Prostate gland (tissue), 2 donors: Measurements from ENCODE around the gene FRK. TPM values are rescaled to one million over a fixed set of nuclear protein-coding genes. Genes with fewer than 3 reads are reported as not detected.
"Not testable (repeated sequence)": the region's sequence is repeated elsewhere in the genome, so short reads cannot be mapped to it uniquely, and the experiment has no call there.

Source experiments
- DNase-seq: peaks from one replicate; pipeline ENCODE4 v3.0.0-alpha.2; 2019; ENCODE audit warnings: low spot score
- H3K27ac ChIP-seq, 2 donors: fragments of 200-600 bp; sonication (generic); 2 replicates each; pipeline ENCODE4 v1.5.1; 2017 to 2019
- H3K27me3 ChIP-seq: fragments of 200-600 bp; sonication (generic); replicated peaks from 2 replicates; pipeline ENCODE4 v1.5.1; 2019; ENCODE audit not compliant: insufficient read depth
- H3K36me3 ChIP-seq, 2 donors: fragments of 200-600 bp; sonication (generic); 1 replicate in 1 of 2; 2 replicates in 1 of 2; pipeline versions ENCODE4 v1.5.1 to v1.8.1; 2017 to 2019
- H3K4me1 ChIP-seq: fragments of 200-600 bp; sonication (generic); replicated peaks from 2 replicates; pipeline ENCODE4 v1.5.1; 2019
- H3K4me3 ChIP-seq, 2 donors: fragments of 200-600 bp; sonication (generic); 2 replicates each; pipeline ENCODE4 v1.5.1; 2017 to 2019
- H3K9me3 ChIP-seq: fragments of 200-600 bp; sonication (generic); 2 replicates; pipeline ENCODE4 v1.5.1; 2017
- CTCF ChIP-seq, 4 experiments: fragments of 200-600 bp in 2 of 4; fragments of 450-650 bp in 2 of 4; sonication (generic) in 2 of 4; IDR thresholded peaks; 1 replicate in 3 of 4; 2 replicates in 1 of 4; pipeline ENCODE4 v1.5.1; 2016 to 2019; ENCODE audit warnings: antibody characterized with exemption in 4 of 4, mild to moderate bottlenecking in 2 of 4, moderate library complexity in 2 of 4
- POLR2A ChIP-seq: fragments of 450-650 bp; IDR thresholded peaks from one replicate; pipeline ENCODE4 v1.6.1; 2016; ENCODE audit warnings: antibody characterized with exemption, mild to moderate bottlenecking
- POLR2AphosphoS5 ChIP-seq: sonication (generic); formaldehyde crosslinking; IDR thresholded peaks from one replicate; pipeline ENCODE4 v1.6.1; 2017; ENCODE audit warnings: antibody characterized with exemption
- WGBS: methylation state at CpG from one replicate; pipeline ENCODE4 v1.1.5; 2018; 5-methylcytosine and 5-hydroxymethylcytosine counted together
- intact Hi-C: fragments of 100-400 bp; cut with DNase I; formaldehyde crosslinking; loops from one replicate; pipeline ENCODE4 v1.14.2; 2022
- total RNA-seq, 2 donors: library from RNA; depleted of rRNA; stranded (reverse); fragments of >200 nt; gene quantifications; one replicate each; pipeline ENCODE4 v1.1.0, GENCODE V29; 2016

Gene FRK
- total RNA-seq, 2 donors from 2014 or later, result 3.2 to 6.9 TPM

DNA sequence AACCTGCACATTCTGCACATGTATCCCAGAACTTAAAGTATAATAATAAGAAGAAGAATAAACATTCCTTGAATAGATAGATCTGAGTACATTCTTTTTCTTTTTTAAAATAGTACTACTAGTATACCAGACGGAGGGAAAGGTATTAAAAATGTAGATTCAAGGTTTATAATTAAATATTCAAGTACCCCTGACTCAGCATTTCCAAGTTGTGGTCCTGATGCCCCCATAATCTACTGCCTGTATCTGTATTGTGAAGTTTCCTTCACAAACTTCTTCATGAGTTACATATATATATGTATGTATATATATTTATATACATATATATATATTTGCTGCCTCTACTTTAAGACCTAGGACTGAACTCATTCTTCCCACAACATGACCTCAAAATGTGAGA is 14.0 kb downstream of the FRK start:
- 0% methylated on average over 1 of the region's 1 CpG for WGBS
- Histone ChIP-seq H3K27me3 (no peaks in the 10 kb centered on the region), H3K27ac (no peak overlapping the region), H3K36me3 (no peaks in the 10 kb centered on the region), H3K9me3 (no peaks in the 10 kb centered on the region), H3K4me1 (no peaks in the 10 kb centered on the region), H3K4me3 (no peak overlapping the region)
- intact Hi-C loops, result no loop called here
- TF ChIP-seq CTCF (IDR thresholded peaks at IDR 0.05) (no peak), POLR2AphosphoS5 (no peak), POLR2A (no peak)
- DNase-seq, result no peak

DNA sequence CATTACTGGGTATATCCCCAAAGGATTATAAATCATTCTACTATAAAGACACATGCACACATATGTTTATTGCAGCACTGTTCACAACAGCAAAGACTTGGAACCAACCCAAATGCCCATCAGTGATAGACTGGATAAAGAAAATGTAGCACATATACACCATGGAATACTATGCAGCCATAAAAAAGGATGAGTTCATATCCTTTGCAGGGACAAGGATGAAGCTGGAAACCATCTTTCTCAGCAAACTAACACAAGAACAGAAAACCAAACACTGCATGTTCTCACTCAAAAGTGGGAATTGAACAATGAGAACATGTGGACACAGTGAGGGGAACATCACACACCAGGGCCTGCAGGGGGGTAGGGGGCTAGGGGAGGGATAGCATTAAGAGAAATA is 14.4 kb downstream of the FRK start:
- H3K27ac ChIP-seq, H3K27me3 ChIP-seq, H3K4me3 ChIP-seq, H3K9me3 ChIP-seq, DNase-seq, H3K36me3 ChIP-seq, H3K4me1 ChIP-seq, intact Hi-C loops: not testable (repeated sequence)

GRCh38 chr6:116041934-116042333 is 18.8 kb downstream of the FRK start:
- intact Hi-C loops, result no loop called here
- no peaks in the 10 kb centered on the region for H3K36me3 ChIP-seq
- H3K9me3 ChIP-seq, result no peaks in the 10 kb centered on the region
- no peaks in the 10 kb centered on the region for H3K4me1 ChIP-seq
- no peak overlapping the region for H3K4me3 ChIP-seq
- no peak overlapping the region for H3K27ac ChIP-seq
- WGBS, result 85% methylated on average over 4 of the region's 5 CpGs
- DNase-seq, result no peak
- TF ChIP-seq POLR2AphosphoS5 (no peak), POLR2A (no peak), CTCF (IDR thresholded peaks at IDR 0.05) (no peak)
- H3K27me3 ChIP-seq, result no peaks in the 10 kb centered on the region

DNA sequence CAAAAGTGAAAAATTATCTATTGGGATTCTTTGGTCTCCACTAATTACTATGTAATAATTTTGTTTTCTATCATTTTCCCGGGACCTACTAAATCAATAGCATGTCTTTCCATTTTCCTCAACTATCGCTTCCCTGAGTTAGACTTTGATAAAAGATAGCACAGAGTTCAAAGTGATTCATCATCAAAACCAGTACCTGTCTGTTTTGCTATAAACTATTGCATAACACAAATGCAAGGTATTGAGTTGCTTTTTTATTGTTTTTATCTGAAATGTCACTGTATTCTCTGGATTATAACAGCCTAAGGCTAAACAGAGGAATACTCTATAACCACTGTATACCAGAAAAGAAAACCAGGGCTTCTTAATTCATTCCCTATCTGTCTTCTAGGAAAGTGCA is 19.7 kb downstream of the FRK start:
- Histone ChIP-seq H3K4me1 (no peaks in the 10 kb centered on the region), H3K27ac (no peak overlapping the region), H3K36me3 (no peaks in the 10 kb centered on the region), H3K4me3 (no peak overlapping the region), H3K9me3 (no peaks in the 10 kb centered on the region), H3K27me3 (no peaks in the 10 kb centered on the region)
- WGBS, result 94% methylated on average over 2 of the region's 2 CpGs
- DNase-seq, result no peak
- intact Hi-C loops, result no loop called here
- TF ChIP-seq POLR2AphosphoS5 (no peak), CTCF (IDR thresholded peaks at IDR 0.05) (no peak), POLR2A (no peak)

GRCh38 chr6:116036885-116037284 is 23.8 kb downstream of the FRK start:
- Histone ChIP-seq H3K27me3 (no peaks in the 10 kb centered on the region), H3K9me3 (no peaks in the 10 kb centered on the region), H3K36me3 (no peaks in the 10 kb centered on the region), H3K27ac (no peak overlapping the region), H3K4me1 (no peaks in the 10 kb centered on the region), H3K4me3 (no peak overlapping the region)
- TF ChIP-seq CTCF (IDR thresholded peaks at IDR 0.05) (no peak), POLR2A (no peak), POLR2AphosphoS5 (no peak)
- intact Hi-C loops, result no loop called here
- DNase-seq, result no peak
